Measurements from ENCODE around the gene GPR162. TPM values are rescaled to one million over a fixed set of nuclear protein-coding genes. Genes with fewer than 3 reads are reported as not detected.
A peak's percentile ranks its signal among the peaks of the same experiment; 100 is the strongest.

Gene GPR162
- total and polyA plus RNA-seq, 4 donors, result 0.59 to 2.4 (median 1.7) TPM

GRCh38 chr12:6787309-6787708 lies 34.3 kb upstream of the GPR162 start:
- H3K4me1 ChIP-seq (ENCODE audit: control insufficient read depth in 4 of 4, insufficient read depth in 4 of 4, low read length in 3 of 4), result peaks cover 0 to 3% (median 0%) of the 10 kb centered on the region in 4 donors
- H3K27me3 ChIP-seq (ENCODE audit: control insufficient read depth in 4 of 4, insufficient read depth in 4 of 4, low read length in 3 of 4), result no peaks in the 10 kb centered on the region
- no peaks in the 10 kb centered on the region for H3K36me3 ChIP-seq (ENCODE audit: control insufficient read depth in 4 of 4, insufficient read depth in 3 of 4, low read depth in 1 of 4, low read length in 3 of 4)
- H3K9ac ChIP-seq (ENCODE audit: low read depth in 1 of 2, low read length in 2 of 2), result no peak overlapping the region
- no peaks in the 10 kb centered on the region for H3K9me3 ChIP-seq (ENCODE audit: control insufficient read depth in 4 of 4, low read length in 3 of 4)
- H3K27ac ChIP-seq (ENCODE audit: low read depth in 1 of 2, low read length in 2 of 2), result no peak overlapping the region
- no peak overlapping the region for H3K4me3 ChIP-seq (ENCODE audit: low read depth in 1 of 3, low read length in 3 of 3)
- TF ChIP-seq JUND (IDR thresholded peaks at IDR 0.05), result no peak
- TF ChIP-seq, protein P1, sequence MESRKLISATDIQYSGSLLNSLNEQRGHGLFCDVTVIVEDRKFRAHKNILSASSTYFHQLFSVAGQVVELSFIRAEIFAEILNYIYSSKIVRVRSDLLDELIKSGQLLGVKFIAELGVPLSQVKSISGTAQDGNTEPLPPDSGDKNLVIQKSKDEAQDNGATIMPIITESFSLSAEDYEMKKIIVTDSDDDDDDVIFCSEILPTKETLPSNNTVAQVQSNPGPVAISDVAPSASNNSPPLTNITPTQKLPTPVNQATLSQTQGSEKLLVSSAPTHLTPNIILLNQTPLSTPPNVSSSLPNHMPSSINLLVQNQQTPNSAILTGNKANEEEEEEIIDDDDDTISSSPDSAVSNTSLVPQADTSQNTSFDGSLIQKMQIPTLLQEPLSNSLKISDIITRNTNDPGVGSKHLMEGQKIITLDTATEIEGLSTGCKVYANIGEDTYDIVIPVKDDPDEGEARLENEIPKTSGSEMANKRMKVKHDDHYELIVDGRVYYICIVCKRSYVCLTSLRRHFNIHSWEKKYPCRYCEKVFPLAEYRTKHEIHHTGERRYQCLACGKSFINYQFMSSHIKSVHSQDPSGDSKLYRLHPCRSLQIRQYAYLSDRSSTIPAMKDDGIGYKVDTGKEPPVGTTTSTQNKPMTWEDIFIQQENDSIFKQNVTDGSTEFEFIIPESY (IDR thresholded peaks at IDR 0.05), result no peak
- TF ChIP-seq FOXA1 (IDR thresholded peaks at IDR 0.05), result no peak
- TF ChIP-seq ATF3 (IDR thresholded peaks at IDR 0.05), result no peak
- DNase-seq (ENCODE audit: low spot score), result no peak
- 96% methylated on average over 5 of the region's 5 CpGs for WGBS

- DNase-seq (ENCODE audit: low spot score), result no peak
- TF ChIP-seq RAD21 (IDR thresholded peaks at IDR 0.05) (no peak), GABPA (IDR thresholded peaks at IDR 0.05 in 1 of 2, conservative IDR thresholded peaks at IDR 0.05 in 1 of 2) (no peak), TAF1 (conservative IDR thresholded peaks at IDR 0.05) (peak; percentile 90)
- Histone ChIP-seq H3K27ac (ENCODE audit: low read depth in 1 of 2, low read length in 2 of 2) (peak within 1 kb of the TSS; percentile 48 to 58), H3K36me3 (ENCODE audit: control insufficient read depth in 4 of 4, insufficient read depth in 3 of 4, low read depth in 1 of 4, low read length in 3 of 4) (no peaks in the 10 kb centered on the region), H3K4me3 (ENCODE audit: low read depth in 1 of 3, low read length in 3 of 3) (peak within 1 kb of the TSS; percentile 26 to 44 (median 35)), H3K27me3 (ENCODE audit: control insufficient read depth in 4 of 4, insufficient read depth in 4 of 4, low read length in 3 of 4) (no peaks in the 10 kb centered on the region), H3K4me1 (ENCODE audit: control insufficient read depth in 4 of 4, insufficient read depth in 4 of 4, low read length in 3 of 4) (peaks cover 0 to 9% (median 0%) of the 10 kb centered on the region in 4 donors), H3K9ac (ENCODE audit: low read depth in 1 of 2, low read length in 2 of 2) (peak within 1 kb of the TSS in 1 of 2 donors; percentile 4), H3K9me3 (ENCODE audit: control insufficient read depth in 4 of 4, low read length in 3 of 4) (no peaks in the 10 kb centered on the region)
- 68% methylated on average over 18 of the region's 18 CpGs for WGBS
Measured at GRCh38 chr12:6788972-6789924, 32.4 kb upstream of the GPR162 start, which contains the start of gene CD4. CD4 (plus strand) TSS chr12:6789528; CDS start chr12:6800139, 10,611 bp downstream.

- H3K27me3 ChIP-seq (ENCODE audit: control insufficient read depth in 4 of 4, insufficient read depth in 4 of 4, low read length in 3 of 4), result no peaks in the 10 kb centered on the region
- 80% methylated on average over 12 of the region's 12 CpGs for WGBS
- H3K4me1 ChIP-seq (ENCODE audit: control insufficient read depth in 4 of 4, insufficient read depth in 4 of 4, low read length in 3 of 4), result peaks cover 0 to 6% (median 0%) of the 10 kb centered on the region in 4 donors
- H3K27ac ChIP-seq (ENCODE audit: low read depth in 1 of 2, low read length in 2 of 2), result no peak overlapping the region
- peak overlapping the region in 1 of 3 donors; percentile 16 for H3K4me3 ChIP-seq (ENCODE audit: low read depth in 1 of 3, low read length in 3 of 3)
- H3K9me3 ChIP-seq (ENCODE audit: control insufficient read depth in 4 of 4, low read length in 3 of 4), result no peaks in the 10 kb centered on the region
- no peaks in the 10 kb centered on the region for H3K36me3 ChIP-seq (ENCODE audit: control insufficient read depth in 4 of 4, insufficient read depth in 3 of 4, low read depth in 1 of 4, low read length in 3 of 4)
- TF ChIP-seq ATF3 (IDR thresholded peaks at IDR 0.05) (no peak), YY1 (IDR thresholded peaks at IDR 0.05) (peak; percentile 75)
- no peak for DNase-seq (ENCODE audit: low spot score)
- peak overlapping the region in 1 of 2 donors; percentile 4 for H3K9ac ChIP-seq (ENCODE audit: low read depth in 1 of 2, low read length in 2 of 2)
Measured at GRCh38 chr12:6790496-6791150, 31.0 kb upstream of the GPR162 start.
